Lung (tissue), 12 donors: ENCODE results near the gene PHRF1. TPM values are rescaled to one million over a fixed set of nuclear protein-coding genes. Genes with fewer than 3 reads are reported as not detected.

Experiments
- ATAC-seq: fragments of 200-7000 bp; cut with Tn5 transposase; one replicate; pipeline ENCODE4 v1.9.1; 2020; ENCODE audit warnings: moderate number of reproducible peaks; ENCODE audit not compliant: insufficient read depth, low FRiP score
- DNase-seq, 3 donors: peaks; one replicate each; pipeline ENCODE4 v3.0.0-alpha.2; 2013 to 2017
- H3K27ac ChIP-seq, 2 donors: one replicate each; pipeline ENCODE4 v1.5.1; 2013; ENCODE audit warnings: mild to moderate bottlenecking in 2 of 2, moderate library complexity in 2 of 2, control low read depth in 1 of 2, inconsistent platforms in 1 of 2, low read depth in 1 of 2, low read length in 1 of 2
- H3K27me3 ChIP-seq, 3 donors: one replicate each; pipeline ENCODE4 v1.5.1; 2013; ENCODE audit warnings: low read length in 2 of 3; ENCODE audit not compliant: control insufficient read depth in 3 of 3, insufficient read depth in 3 of 3
- H3K36me3 ChIP-seq, 4 donors: one replicate each; pipeline ENCODE4 v1.5.1; 2013; ENCODE audit warnings: low read length in 4 of 4, mild to moderate bottlenecking in 1 of 4, moderate library complexity in 1 of 4; ENCODE audit not compliant: control insufficient read depth in 4 of 4, insufficient read depth in 4 of 4
- H3K4me1 ChIP-seq, 5 donors: one replicate each; pipeline ENCODE4 v1.5.1; 2013; ENCODE audit warnings: low read length in 5 of 5, mild to moderate bottlenecking in 2 of 5, moderate library complexity in 1 of 5; ENCODE audit not compliant: control insufficient read depth in 5 of 5, insufficient read depth in 5 of 5
- H3K4me3 ChIP-seq: one replicate; pipeline ENCODE4 v1.5.1; 2013; ENCODE audit warnings: mild to moderate bottlenecking, control low read depth, moderate library complexity
- H3K9ac ChIP-seq, 2 donors: one replicate each; pipeline ENCODE4 v1.5.1; 2013; ENCODE audit warnings: low read length in 2 of 2, control low read depth in 1 of 2; ENCODE audit not compliant: insufficient read depth in 1 of 2
- H3K9me3 ChIP-seq, 4 donors: one replicate each; pipeline ENCODE4 v1.5.1; 2013; ENCODE audit warnings: low read length in 3 of 4, mild to moderate bottlenecking in 1 of 4, moderate library complexity in 1 of 4; ENCODE audit not compliant: control insufficient read depth in 4 of 4, insufficient read depth in 3 of 4
- CTCF ChIP-seq: IDR thresholded peaks from 2 replicates; pipeline ENCODE4 v1.5.1; 2012; ENCODE audit warnings: mild to moderate bottlenecking; ENCODE audit errors: control extremely low read depth, extremely low read depth
- WGBS, 2 donors: extraction: QIAGEN DNeasy Blood & Tissue Kit; methylation state at CpG; one replicate each; pipeline ENCODE4 v1.1.7; 2013; 5-methylcytosine and 5-hydroxymethylcytosine counted together
- polyA plus RNA-seq, 2 donors: library from polyadenylated mRNA; stranded (reverse); fragments of 200-250 nt; gene quantifications; one replicate each; pipeline ENCODE4 v1.2.1, GENCODE V29; 2013
- total RNA-seq, 2 donors: library from RNA; depleted of rRNA in 1 of 2; stranded (reverse); fragments of >200 nt in 1 of 2; gene quantifications; one replicate each; pipeline ENCODE4 v1.2.1, GENCODE V29; 2014 to 2021
- donor health status: control.
- donor health status: control.
- donor health status: Bipolar disorder and iron deficiency.
- donor health status: healthy.
- donor health status: DM: yes; HTN: yes; CAD: no.

PHRF1 gene
- total and polyA plus RNA-seq, 4 donors = 16.3 to 39.3 (median 23.5) TPM

- ATAC-seq (no peak), DNase-seq (no peak)
- Histone ChIP-seq H3K4me1 (peaks cover 0 to 14% (median 9%) of the 10 kb centered on the region in 5 donors), H3K9me3 (no peaks in the 10 kb centered on the region), H3K36me3 (peaks cover 0 to 20% (median 0%) of the 10 kb centered on the region in 4 donors), H3K4me3 (no peak overlapping the region), H3K27ac (no peak overlapping the region), H3K27me3 (no peaks in the 10 kb centered on the region), H3K9ac (no peak overlapping the region)
- TF ChIP-seq CTCF = no peak
- 92 to 95% methylated on average over 25 of the region's 25 CpGs for WGBS, 2 donors
These were observed 41.8 kb downstream of the PHRF1 start for GRCh38 chr11:617912-618682.

DNA sequence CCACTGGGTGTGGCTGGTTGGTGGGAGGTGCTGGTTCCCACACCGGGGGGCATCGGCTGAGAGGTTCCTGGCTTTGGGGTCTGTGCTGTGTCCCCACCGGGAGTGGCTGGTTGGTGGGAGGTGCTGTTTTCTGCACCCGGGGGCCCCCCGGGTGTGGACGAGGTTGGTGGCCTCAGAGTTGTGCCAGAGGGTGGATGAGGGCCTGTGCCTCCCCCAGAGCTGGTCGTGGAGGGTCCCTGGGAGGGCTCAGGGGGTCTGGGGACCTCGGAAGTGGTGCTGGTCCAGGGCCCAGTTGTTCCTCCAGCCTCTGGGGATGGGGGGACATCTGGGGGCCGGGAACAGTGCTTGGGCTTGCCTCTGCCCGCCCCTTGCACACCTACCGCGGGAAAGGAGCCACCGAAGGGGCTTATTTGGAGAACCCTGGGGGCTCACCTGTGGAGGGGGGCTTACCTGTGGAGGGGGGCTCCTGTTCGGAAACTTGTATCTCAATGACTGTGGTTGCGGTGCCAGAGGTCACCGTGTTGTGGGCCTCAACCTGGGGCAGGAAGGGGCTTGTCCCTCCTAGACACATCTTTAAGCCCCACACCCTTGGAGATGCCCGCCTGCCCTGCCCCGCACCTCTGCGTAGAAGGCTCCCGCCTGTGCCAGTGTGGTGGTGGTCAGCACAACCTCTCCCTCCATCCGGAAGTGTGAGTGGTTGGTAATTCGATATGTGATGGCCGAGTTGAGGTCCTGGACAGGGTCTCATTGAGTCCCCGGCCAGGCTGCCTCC lies 42.8 kb downstream of the PHRF1 start:
- no peak for TF ChIP-seq CTCF
- Histone ChIP-seq H3K27ac (no peak overlapping the region), H3K9ac (no peak overlapping the region), H3K27me3 (no peaks in the 10 kb centered on the region), H3K9me3 (no peaks in the 10 kb centered on the region), H3K4me1 (peaks cover 0 to 13% (median 9%) of the 10 kb centered on the region in 5 donors), H3K36me3 (peaks cover 0 to 14% (median 0%) of the 10 kb centered on the region in 4 donors), H3K4me3 (no peak overlapping the region)
- DNase-seq (no peak), ATAC-seq (no peak)
- 92 to 95% methylated on average over 23 to 24 of the region's 24 CpGs for WGBS, 2 donors

DNA sequence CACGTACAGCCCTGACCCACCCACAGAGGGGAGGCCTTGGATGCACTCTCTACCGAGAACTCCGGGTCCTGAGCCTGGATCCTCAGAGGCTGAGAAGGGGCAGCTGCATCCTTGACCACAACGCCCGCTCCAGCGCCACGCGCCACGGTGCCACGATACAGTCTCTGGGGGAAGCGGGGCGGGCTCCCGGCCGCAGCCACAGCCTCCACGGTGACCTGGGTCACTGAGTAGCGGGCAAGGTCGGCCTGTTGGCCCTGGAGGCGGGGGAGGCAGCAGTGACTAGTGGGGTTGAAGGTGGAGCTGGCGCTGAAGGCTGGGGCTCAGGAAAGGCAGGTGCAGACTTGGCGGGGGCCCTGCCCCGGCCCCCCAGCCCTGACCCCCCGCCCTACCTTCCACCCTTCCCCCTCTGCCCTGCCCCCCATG lies 43.4 kb downstream of the PHRF1 start:
- Histone ChIP-seq H3K9ac (no peak overlapping the region), H3K27me3 (no peaks in the 10 kb centered on the region), H3K9me3 (no peaks in the 10 kb centered on the region), H3K4me3 (no peak overlapping the region), H3K4me1 (peaks cover 0 to 9% (median 5%) of the 10 kb centered on the region in 5 donors), H3K36me3 (peaks cover 0 to 8% (median 0%) of the 10 kb centered on the region in 4 donors), H3K27ac (no peak overlapping the region)
- DNase-seq = no peak
- TF ChIP-seq CTCF = no peak
- no peak for ATAC-seq
- 95 to 97% methylated on average over 19 to 22 of the region's 22 CpGs for WGBS, 2 donors
